ENCODE measurements around the gene TSPAN16.

The TSPAN16 gene

GRCh38 chr19:11295665-11296245, at the start of gene TSPAN16:
TSPAN16 (plus strand) TSS chr19:11296160; CDS start chr19:11296298, 138 bp downstream.
- DNase-seq = peak in 1 of 2 experiments; percentile 13

GRCh38 chr19:11246941-11247340, 49.0 kb upstream of the TSPAN16 start:
- DNase-seq = no peak

GRCh38 chr19:11247391-11247790, 48.6 kb upstream of the TSPAN16 start:
- no peak for DNase-seq

- no peak for DNase-seq
Measured at GRCh38 chr19:11247934-11248333, 48.0 kb upstream of the TSPAN16 start.

- no peak for DNase-seq
Measured at GRCh38 chr19:11248852-11249251, 47.1 kb upstream of the TSPAN16 start.

- DNase-seq = no peak
Measured at GRCh38 chr19:11251217-11251616, 44.7 kb upstream of the TSPAN16 start.

- no peak for DNase-seq
Measured at GRCh38 chr19:11251650-11252314, 44.2 kb upstream of the TSPAN16 start.

GRCh38 chr19:11252665-11253355, 43.1 kb upstream of the TSPAN16 start:
- DNase-seq = no peak

- no peak for DNase-seq
Measured at GRCh38 chr19:11254666-11255065, 41.3 kb upstream of the TSPAN16 start.

- no peak for DNase-seq
Measured at GRCh38 chr19:11256189-11256588, 39.8 kb upstream of the TSPAN16 start.

- DNase-seq = no peak
Measured at GRCh38 chr19:11257846-11258380, 38.0 kb upstream of the TSPAN16 start.

- no peak for DNase-seq
Measured at GRCh38 chr19:11260996-11261395, 35.0 kb upstream of the TSPAN16 start.

- no peak for DNase-seq
Measured at GRCh38 chr19:11261431-11261970, 34.5 kb upstream of the TSPAN16 start.

GRCh38 chr19:11261971-11262839, 33.8 kb upstream of the TSPAN16 start, which contains the start of gene DOCK6:
DOCK6 (minus strand) TSS chr19:11262524; CDS start chr19:11262440, 84 bp downstream.
- DNase-seq = no peak

GRCh38 chr19:11263726-11264125, 32.2 kb upstream of the TSPAN16 start:
- DNase-seq = no peak

- no peak for DNase-seq
Measured at GRCh38 chr19:11264452-11265176, 31.3 kb upstream of the TSPAN16 start.

- DNase-seq = no peak
Measured at GRCh38 chr19:11265177-11265784, 30.7 kb upstream of the TSPAN16 start.

- no peak for DNase-seq
Measured at GRCh38 chr19:11265785-11266236, 30.1 kb upstream of the TSPAN16 start.

- DNase-seq = no peak
Measured at GRCh38 chr19:11267316-11268085, 28.5 kb upstream of the TSPAN16 start.

GRCh38 chr19:11268783-11269267, 27.1 kb upstream of the TSPAN16 start:
- DNase-seq = no peak
